HEK293T (cell line): ENCODE measurements around the gene ADCY9.
A peak's percentile ranks its signal among the peaks of the same experiment; 100 is the strongest.

Experiments used
- CTCF ChIA-PET: fragments of 350-600 bp; formaldehyde crosslinking; extraction: SDS; loops from one replicate; lab custom pipeline; 2021; ENCODE audit warnings: antibody characterized with exemption, inconsistent platforms; lab: Yijun Ruan, JAX
- POLR2A ChIA-PET: fragments of 350-600 bp; formaldehyde crosslinking; extraction: SDS; loops from one replicate; lab custom pipeline; 2020; ENCODE audit warnings: antibody characterized with exemption, inconsistent platforms; lab: Yijun Ruan, JAX
- DNase-seq: peaks from one replicate; pipeline ENCODE4 v3.0.0; 2012; ENCODE audit warnings: mixed read lengths; ENCODE audit errors: extremely low spot score
- ARNT ChIP-seq: fragments of 450-650 bp; IDR thresholded peaks from 2 replicates; pipeline ENCODE4 v1.6.1; 2017; ENCODE audit warnings: mild to moderate bottlenecking
- BHLHE40 ChIP-seq: fragments of 450-650 bp; IDR thresholded peaks from 2 replicates; pipeline ENCODE4 v1.6.1; 2016; ENCODE audit warnings: mild to moderate bottlenecking, moderate library complexity, borderline replicate concordance
- CTBP1 ChIP-seq: fragments of 450-650 bp; IDR thresholded peaks from 2 replicates; pipeline ENCODE4 v1.6.1; 2016; ENCODE audit warnings: borderline replicate concordance
- ELF4 ChIP-seq: fragments of 450-650 bp; IDR thresholded peaks from 2 replicates; pipeline ENCODE4 v1.6.1; 2017; ENCODE audit warnings: antibody characterized with exemption
- FOXA1 ChIP-seq: fragments of 450-650 bp; IDR thresholded peaks from 2 replicates; pipeline ENCODE4 v1.6.1; 2016; ENCODE audit warnings: mild to moderate bottlenecking
- FOXK2 ChIP-seq: fragments of 450-650 bp; IDR thresholded peaks from 2 replicates; pipeline ENCODE4 v1.6.1; 2016; ENCODE audit warnings: mild to moderate bottlenecking
- FOXM1 ChIP-seq: fragments of 450-650 bp; IDR thresholded peaks from 2 replicates; pipeline ENCODE4 v1.6.1; 2017; ENCODE audit warnings: mild to moderate bottlenecking, borderline replicate concordance
- HDGF ChIP-seq: fragments of 450-650 bp; IDR thresholded peaks from 2 replicates; pipeline ENCODE4 v1.6.1; 2017; ENCODE audit warnings: antibody characterized with exemption, borderline replicate concordance
- L3MBTL2 ChIP-seq: fragments of 450-650 bp; conservative IDR thresholded peaks from 2 replicates; pipeline ENCODE4 v1.6.1; 2016; ENCODE audit warnings: mild to moderate bottlenecking
- LEF1 ChIP-seq: fragments of 450-650 bp; IDR thresholded peaks from 2 replicates; pipeline ENCODE4 v1.6.1; 2017; ENCODE audit warnings: mild to moderate bottlenecking, borderline replicate concordance
- NFRKB ChIP-seq: fragments of 450-650 bp; IDR thresholded peaks from 2 replicates; pipeline ENCODE4 v1.6.1; 2016; ENCODE audit warnings: mild to moderate bottlenecking, moderate library complexity
- SP1 ChIP-seq: fragments of 450-650 bp; IDR thresholded peaks from 2 replicates; pipeline ENCODE4 v1.6.1; 2017
- SUZ12 ChIP-seq: fragments of 450-650 bp; IDR thresholded peaks from 2 replicates; pipeline ENCODE4 v1.6.1; 2016; ENCODE audit warnings: mild to moderate bottlenecking
- TARDBP ChIP-seq: fragments of 450-650 bp; IDR thresholded peaks from 2 replicates; pipeline ENCODE4 v1.6.1; 2016
- ZNF384 ChIP-seq: fragments of 450-650 bp; IDR thresholded peaks from 2 replicates; pipeline ENCODE4 v1.6.1; 2016
- TF ChIP-seq, protein P1 (sequence below): fragments of 450-650 bp; IDR thresholded peaks from 2 replicates; pipeline ENCODE4 v1.6.1; 2016

The ADCY9 gene

GRCh38 chr16:4004206-4004605 is 112.0 kb downstream of the ADCY9 start:
- CTCF ChIA-PET: no interaction called here
- DNase-seq: no peak
- TF ChIP-seq FOXA1 (no peak), ZNF384 (no peak), ARNT (no peak), NFRKB (no peak), BHLHE40 (no peak), FOXK2 (no peak), FOXM1 (no peak), SUZ12 (no peak)
- TF ChIP-seq, protein P1, sequence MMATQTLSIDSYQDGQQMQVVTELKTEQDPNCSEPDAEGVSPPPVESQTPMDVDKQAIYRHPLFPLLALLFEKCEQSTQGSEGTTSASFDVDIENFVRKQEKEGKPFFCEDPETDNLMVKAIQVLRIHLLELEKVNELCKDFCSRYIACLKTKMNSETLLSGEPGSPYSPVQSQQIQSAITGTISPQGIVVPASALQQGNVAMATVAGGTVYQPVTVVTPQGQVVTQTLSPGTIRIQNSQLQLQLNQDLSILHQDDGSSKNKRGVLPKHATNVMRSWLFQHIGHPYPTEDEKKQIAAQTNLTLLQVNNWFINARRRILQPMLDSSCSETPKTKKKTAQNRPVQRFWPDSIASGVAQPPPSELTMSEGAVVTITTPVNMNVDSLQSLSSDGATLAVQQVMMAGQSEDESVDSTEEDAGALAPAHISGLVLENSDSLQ: no peak
- POLR2A ChIA-PET: no interaction called here

GRCh38 chr16:4003576-4003975 is 112.7 kb downstream of the ADCY9 start:
- ChIA-PET POLR2A (no interaction called here), CTCF (no interaction called here)
- TF ChIP-seq ARNT: no peak
- TF ChIP-seq SP1: no peak
- TF ChIP-seq HDGF: no peak
- TF ChIP-seq SUZ12: no peak
- no peak for TF ChIP-seq LEF1
- TF ChIP-seq FOXA1: no peak
- no peak for TF ChIP-seq CTBP1
- DNase-seq: no peak

DNA sequence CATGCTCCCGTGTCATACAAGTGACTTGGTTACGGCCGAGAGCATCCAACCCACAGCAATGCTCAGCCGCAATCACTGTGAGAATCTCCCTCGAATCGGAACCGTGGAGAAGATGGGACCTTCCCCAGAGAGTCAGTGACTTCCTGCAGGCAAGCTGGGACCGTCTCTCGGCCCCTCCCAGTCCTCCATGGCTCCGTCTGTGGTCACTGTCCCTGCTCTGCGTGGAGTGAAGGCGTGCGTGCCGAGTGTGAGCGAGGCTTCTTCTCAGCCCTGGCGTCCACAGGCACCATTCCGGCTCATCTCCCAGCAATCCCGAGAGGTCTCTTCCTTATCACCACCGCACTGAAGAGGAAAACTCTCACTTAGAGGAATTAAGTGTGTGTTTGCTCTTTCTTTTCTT is 113.1 kb downstream of the ADCY9 start:
- TF ChIP-seq ZNF384: no peak
- no peak for TF ChIP-seq TARDBP
- TF ChIP-seq HDGF: no peak
- no peak for TF ChIP-seq NFRKB
- no peak for TF ChIP-seq LEF1
- TF ChIP-seq ARNT: no peak
- TF ChIP-seq SP1: no peak
- TF ChIP-seq BHLHE40: no peak
- TF ChIP-seq SUZ12: no peak
- TF ChIP-seq FOXM1: no peak
- no peak for TF ChIP-seq L3MBTL2
- TF ChIP-seq FOXA1: no peak
- ChIA-PET POLR2A (no interaction called here), CTCF (no interaction called here)
- DNase-seq: no peak

DNA sequence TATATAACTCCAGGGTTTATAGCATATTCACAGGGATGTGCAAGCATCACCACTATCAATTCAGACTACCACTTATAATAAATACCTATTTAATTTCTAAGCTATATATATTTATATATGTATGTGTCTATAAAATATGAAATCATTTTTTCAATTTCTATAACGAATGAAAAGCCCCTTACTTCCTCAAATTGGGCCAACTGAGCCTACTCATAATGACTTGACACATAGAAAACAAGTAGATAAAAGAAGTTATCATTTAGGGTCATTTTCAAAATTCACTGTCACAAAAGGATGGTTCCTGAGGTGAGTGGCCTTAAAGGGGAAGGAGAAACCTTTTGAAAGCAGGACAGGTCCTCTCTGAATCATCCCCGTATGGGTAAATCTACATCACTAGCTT is 114.1 kb downstream of the ADCY9 start:
- CTCF ChIA-PET: no interaction called here
- no peak for TF ChIP-seq ELF4
- DNase-seq: no peak
- POLR2A ChIA-PET: no interaction called here

GRCh38 chr16:3999479-4000325 is 116.5 kb downstream of the ADCY9 start:
- peak; percentile 50 for DNase-seq
- POLR2A ChIA-PET: no interaction called here
- TF ChIP-seq, protein P1: 0 out of 2 replicates have a peak, but pooled peaks have one; percentile 6
- TF ChIP-seq BHLHE40 (no peak), L3MBTL2 (no peak)
- CTCF ChIA-PET: no interaction called here

DNA sequence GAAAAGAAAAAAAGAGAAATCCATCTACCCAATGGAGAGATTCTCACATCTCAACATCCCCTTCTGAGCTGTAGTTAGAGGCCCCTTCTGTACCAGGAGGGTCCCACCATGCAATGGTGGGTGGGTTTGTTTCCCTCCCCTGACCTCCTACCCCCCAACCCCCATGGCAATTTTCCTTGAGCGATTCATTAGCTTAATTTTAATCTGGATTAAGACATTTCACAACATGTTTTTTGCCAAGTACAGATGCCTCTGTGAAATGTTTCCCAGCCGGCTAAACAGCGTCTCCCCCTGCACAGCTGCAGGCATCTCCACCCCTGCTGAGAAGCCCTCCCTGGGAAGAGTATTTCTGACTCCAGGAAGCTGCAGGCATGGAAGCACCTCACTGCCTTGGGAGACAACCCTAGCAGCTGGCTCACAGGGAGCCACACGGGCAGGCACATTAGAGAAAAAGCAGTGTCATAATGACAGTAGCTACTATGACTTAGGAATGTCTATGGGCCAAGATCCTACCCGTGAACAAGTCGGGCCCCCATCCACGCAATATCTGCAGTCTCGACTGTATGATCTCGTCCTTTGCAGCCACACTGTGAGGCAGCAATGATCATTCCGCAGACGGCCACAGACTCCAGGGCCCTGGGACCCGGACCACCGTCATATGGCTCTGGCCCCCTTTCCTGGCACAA is 117.3 kb downstream of the ADCY9 start:
- TF ChIP-seq TARDBP (no peak), FOXK2 (no peak), FOXA1 (no peak), CTBP1 (no peak), HDGF (no peak), FOXM1 (no peak), L3MBTL2 (no peak), ARNT (no peak), ELF4 (no peak), SP1 (no peak), BHLHE40 (no peak), NFRKB (no peak), ZNF384 (no peak)
- TF ChIP-seq, protein P1: no peak
- POLR2A ChIA-PET: no interaction called here
- CTCF ChIA-PET: interaction anchor here (0.6 to 1.2 kb wide), 2 partner anchors 16 to 20 kb away, joined by 3 read pairs; no protein-coding TSS in a partner anchor
- DNase-seq: no peak
